ENCODE measurements around the gene TNFAIP1.
"Not testable (repeated sequence)": the region's sequence is repeated elsewhere in the genome, so short reads cannot be mapped to it uniquely, and the experiment has no call there.

The TNFAIP1 gene, protein sequence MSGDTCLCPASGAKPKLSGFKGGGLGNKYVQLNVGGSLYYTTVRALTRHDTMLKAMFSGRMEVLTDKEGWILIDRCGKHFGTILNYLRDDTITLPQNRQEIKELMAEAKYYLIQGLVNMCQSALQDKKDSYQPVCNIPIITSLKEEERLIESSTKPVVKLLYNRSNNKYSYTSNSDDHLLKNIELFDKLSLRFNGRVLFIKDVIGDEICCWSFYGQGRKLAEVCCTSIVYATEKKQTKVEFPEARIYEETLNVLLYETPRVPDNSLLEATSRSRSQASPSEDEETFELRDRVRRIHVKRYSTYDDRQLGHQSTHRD
- 34.8 to 38.7 reads per million in 2 donors for total RNA-seq

DNA sequence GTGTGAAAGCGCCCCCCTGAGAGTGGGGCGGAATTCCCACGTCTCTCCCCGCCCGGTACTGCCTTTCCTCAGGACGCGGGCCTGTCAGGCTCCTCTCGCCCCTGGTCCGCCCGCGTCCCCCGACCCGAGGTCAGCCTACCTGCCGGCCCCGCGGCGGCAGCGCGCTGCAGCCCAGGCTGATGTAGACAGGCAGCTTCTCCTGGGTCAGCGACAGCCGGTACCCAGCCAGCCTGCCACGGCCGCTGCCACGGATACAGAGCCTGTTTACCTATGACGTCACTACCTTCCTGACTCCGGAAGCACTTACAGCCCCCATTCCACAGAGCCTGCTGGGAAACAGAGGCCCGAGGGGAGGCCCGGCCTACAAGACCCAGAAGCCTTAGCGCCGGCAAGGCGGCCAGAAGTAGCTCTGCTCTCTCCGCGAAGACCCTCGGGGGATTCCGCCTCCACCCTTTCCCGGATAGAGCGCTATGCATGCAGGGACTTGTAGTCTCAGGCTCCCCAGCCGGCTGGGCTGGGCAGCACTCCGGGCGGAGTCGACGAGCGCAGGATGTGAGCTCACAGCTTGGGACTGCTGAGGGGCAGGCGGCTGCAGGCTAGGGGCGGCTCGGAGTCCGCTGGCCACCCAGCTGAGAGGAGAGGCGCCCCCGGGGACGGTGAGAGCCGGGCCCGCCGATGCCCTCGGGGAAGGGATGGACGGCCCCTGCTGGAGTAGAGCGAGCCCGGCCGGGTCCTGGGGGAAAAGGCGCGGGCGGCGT lies at the start of gene TNFAIP1, which contains the start of gene IFT20:
TNFAIP1 (plus strand) TSS at position 561 of the 758 bp plus-strand sequence. CDS start 3,761 bp downstream, outside the sequence.
IFT20 (minus strand) TSS at position 272 of the 758 bp plus-strand sequence. CDS start 3,487 bp downstream, outside the sequence.
- DNase-seq, result peak; percentile 85

DNA sequence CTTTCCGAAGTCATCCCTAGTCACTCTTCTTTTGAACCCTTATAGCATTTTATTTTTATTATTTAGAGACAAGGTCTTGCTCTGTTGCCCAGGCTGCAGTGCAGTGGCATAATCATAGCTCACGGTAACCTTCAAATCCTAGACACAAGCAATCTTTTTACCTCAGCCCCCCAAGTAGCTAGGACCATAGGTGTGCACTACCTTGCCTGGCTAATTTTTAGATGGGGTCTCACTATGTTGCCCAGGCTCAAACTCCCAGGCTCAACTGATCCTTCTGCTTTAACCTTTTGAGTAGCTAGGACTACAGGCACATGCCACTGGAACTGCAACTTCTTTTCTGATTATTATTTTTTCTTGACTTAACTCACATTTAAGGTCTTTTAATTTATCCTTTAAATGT lies 49.6 kb upstream of the TNFAIP1 start:
- DNase-seq, result no peak

DNA sequence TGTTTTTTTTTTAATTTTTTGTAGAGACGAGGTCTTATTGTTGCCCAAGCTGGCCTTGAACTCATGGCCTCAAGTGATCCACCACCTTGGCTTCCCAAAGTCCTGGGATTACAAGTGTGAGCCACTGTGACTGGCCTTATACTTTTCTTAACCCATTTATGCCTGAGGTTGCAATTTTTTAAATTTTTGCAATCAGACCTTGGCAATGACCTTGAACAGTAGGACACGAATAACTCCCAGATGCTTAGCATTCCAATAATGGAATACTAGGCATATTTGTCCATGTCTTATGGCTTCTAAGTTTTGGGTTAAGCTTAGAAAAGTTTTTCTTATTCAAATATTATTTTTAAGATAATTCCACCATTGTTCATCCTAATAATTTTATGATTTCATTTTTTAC lies 44.9 kb upstream of the TNFAIP1 start:
- no peak for DNase-seq

DNA sequence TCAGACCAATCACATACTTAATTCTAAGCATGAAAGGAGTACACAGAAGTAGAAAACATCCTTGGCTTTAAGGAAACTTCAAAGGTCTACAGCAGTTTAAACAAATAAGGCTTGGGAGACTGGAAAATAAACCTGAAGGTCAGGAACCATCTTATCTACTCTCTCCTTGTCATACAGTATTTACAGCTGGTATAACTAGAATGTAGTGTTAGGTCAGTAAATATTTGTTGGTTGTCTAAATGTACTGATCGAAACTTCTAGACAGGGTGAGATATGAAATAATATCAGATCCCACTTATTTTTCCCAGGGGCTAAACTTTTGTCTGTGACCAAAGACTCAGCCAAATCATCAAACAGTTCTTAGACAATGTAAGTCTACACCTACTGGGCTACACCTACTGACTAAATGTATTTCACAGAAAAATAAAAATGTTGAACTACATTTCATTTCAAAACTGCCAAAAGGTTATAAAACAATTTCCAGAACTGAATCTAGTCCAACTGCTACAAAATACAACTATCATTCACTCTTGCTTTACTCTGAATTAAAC lies 43.7 kb upstream of the TNFAIP1 start:
- DNase-seq, result no peak

DNA sequence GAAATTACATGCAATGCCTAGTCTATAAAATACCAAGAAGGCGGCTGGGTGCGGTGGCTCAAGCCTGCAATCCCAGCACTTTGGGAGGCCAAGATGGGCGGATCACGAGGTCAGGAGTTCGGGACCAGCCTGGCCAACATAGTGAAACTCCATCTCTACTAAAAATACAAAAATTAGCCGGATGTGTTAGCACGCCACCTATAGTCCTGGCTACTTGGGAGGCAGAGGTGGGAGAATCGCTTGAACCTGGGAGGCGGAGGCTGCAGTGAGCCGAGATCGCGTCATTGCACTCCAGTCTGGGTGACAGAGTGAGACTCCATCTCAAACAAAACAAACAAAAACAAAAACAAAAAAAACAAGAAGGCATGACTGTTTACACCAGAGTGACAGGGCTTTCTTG lies 42.7 kb upstream of the TNFAIP1 start:
- not testable (repeated sequence) for DNase-seq

DNA sequence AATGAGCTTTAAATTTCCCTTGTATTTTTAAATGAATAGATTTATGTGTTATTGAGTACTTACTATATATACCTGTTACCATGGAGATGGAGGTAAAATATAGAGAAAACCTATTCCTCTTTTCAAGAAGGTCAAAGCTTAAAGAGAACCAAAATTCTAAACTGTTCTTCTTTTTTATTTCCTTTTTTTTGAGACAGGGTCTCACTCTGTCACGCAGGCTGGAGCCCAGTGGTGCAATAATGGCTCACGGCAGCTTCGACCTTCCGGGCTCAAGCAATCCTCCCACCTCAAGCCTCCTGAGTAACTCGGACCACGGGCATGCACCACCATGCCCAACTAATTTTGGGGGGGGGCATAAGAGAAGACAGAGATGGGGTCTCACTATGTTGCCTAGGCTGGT lies 41.6 kb upstream of the TNFAIP1 start:
- DNase-seq, result no peak

DNA sequence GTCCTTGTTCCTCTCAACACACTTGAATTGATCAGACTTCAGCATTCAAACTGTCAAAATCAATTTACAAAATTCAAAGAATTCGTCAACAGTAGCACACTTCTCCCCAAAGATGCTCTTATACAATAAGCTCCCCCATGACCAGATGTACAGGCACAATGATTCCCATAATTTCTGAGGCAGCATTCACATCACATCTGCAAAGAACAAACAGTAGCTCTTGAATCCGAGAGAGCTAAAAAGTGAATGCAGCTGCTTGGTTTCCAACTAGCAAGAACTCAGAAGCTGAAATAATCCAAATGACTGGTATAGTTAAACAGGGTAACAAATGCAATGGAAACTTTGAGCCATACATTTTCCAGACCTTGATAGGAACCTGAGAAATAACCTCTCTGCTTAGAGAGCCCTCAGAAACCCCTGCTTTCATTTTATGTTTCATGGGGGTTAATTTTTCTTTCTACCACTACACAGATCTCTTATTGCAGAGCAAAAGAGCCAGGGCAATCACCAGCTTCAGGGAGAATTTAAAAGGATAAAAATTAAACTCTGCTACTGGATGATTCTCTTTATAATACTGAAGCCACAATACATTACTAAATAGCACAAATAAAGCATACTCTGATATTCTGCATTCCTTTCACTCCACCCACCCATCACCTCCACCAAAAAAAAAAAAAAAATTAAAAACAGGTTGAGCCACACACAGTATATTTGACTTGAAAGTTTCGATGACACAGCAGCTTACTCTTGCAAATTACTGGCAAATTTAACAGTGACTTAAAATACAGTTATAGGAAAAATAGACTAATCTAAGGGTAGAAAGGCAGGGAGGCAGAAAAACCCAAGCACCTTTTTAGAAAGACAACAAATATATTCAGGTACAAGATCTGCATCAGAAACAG lies 39.6 kb upstream of the TNFAIP1 start:
- DNase-seq, result no peak

DNA sequence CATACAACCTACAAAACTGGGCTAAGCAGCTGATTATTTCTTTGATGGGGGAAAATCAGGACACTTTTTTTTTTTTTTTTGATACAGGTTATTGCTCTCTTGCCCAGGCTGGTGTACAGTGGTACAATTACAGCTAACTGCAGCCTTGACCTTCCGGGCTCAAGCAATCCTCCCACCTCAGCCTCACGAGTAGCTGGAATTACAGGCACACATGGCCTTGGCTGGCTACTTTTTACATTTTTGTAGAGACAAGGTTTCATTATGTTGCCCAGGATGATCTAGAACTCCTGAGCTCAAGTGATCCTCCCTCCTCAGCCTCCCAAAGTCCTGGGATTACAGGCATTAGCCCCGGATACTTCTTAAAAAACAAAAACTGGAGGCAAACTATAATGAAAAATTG lies 37.1 kb upstream of the TNFAIP1 start:
- DNase-seq, result no peak

DNA sequence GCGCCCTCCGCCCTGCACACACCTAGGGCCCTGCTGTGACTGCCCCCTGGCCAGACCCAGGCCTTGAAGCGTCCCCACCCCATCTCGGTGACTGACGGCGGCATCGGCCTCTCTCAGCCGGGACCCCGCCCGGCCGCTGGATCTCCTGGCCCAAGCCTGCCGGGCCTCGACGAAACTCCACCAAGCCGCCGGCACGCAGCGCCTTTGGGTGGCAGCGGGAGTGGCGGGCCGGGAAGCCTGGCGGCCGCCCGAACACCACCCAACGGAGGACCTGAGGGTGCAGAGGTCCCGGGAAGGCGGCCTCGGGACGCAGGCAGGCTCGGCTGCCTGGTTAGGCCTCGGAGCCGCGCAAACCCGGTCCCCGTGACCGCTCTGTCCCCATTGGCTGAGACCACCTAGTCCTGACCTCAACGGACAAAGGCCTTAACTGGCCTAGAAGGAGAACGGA lies 28.6 kb upstream of the TNFAIP1 start:
- no peak for DNase-seq

DNA sequence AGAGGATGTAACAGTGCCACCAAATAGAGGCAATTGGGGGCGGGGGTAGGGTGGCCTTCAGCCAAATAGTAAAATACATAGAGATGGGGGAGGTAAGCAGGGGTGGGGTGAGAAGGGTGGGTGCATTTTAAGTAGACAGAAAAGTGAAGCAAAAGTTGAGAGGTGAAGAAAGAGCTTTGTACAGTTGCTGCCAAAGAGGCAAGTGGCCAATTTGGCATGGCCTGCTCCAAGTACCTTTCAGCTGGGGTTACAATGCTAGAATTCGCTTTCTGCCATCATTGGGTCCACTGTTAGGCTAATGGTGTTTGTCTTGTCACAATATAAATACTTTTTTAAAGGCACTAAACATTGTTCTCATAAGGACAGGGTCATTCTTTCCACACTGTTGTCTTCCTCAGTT lies 21.7 kb upstream of the TNFAIP1 start:
- no peak for DNase-seq

DNA sequence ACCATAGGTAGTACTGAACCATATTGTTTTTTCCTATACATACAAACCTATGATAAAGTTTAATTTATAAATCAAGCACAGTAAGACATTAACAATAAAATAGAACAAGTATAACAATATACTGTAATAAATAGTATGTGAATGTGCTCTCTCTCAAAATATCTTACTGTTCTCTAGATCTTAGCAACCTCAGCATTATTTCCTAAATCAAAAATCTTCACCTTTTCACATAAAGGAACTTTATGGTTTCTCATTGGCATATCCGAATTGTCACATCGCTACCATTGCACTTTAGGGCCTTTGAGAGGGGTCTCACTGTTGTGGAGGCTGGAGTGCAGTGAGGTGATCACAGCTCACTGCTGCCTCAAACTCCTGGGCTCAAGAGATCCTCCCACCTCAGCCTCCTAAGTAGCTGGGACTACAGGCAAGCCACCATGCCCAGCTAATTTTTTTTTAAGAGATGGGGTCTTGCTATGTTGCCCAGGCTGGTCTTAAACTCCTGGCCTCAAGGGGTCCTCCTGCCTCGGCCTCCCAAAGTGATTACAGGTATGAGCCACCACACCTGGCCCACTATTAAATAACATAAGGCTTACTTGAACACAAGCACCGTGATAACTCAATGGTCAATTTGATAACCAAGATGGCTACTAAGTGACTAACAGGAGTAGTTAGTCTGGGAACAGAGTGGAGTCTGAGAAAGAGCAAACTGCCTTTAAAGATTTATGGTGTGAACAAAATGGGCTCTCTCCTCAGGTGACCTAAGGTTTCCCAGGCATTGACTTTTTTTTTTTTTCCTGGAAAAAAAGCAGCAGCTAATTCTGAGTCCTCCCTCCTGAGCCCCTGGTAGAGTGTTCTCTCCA lies 19.5 kb upstream of the TNFAIP1 start:
- no peak for DNase-seq

DNA sequence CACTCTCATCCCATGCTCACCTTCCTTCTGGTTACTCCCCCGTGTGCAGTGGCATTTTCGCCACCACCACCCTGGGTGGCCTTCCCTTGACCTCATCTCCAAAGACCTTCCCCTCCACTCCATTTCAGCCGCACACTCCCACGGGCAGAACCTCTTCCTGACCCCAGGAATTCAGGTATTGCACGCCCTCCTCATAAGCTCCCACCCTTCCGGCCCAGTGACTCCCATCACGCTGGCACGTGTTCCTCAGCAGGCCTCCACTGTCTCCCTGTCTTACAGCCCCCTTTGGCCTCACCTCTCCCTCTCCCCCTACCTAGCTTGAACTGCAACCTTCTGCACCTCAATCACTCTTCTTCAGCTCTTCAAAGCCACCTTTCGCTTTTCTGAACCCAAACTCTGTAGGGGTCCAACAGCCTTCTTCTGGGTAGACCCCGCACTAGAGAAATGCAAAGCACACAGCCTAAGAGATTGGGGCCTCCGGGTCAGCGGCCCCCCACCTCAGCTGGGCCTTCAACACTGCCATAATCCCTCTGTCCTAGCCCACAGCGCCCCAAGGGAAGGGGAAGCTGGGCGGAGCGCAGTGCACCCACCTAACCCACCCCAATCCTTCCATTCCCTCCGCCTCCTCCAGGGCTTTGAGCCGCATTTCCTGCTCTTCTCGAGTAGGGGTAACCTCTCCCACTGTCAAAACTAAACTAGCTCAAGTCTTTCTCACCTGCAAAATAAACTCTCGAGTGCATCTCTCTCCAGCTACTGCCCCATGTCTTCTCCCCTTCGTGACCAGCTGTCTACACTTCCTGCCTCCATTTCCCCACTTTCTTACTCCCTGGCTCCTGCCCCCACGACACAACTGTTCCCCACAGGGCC lies 18.2 kb upstream of the TNFAIP1 start:
- DNase-seq, result no peak

DNA sequence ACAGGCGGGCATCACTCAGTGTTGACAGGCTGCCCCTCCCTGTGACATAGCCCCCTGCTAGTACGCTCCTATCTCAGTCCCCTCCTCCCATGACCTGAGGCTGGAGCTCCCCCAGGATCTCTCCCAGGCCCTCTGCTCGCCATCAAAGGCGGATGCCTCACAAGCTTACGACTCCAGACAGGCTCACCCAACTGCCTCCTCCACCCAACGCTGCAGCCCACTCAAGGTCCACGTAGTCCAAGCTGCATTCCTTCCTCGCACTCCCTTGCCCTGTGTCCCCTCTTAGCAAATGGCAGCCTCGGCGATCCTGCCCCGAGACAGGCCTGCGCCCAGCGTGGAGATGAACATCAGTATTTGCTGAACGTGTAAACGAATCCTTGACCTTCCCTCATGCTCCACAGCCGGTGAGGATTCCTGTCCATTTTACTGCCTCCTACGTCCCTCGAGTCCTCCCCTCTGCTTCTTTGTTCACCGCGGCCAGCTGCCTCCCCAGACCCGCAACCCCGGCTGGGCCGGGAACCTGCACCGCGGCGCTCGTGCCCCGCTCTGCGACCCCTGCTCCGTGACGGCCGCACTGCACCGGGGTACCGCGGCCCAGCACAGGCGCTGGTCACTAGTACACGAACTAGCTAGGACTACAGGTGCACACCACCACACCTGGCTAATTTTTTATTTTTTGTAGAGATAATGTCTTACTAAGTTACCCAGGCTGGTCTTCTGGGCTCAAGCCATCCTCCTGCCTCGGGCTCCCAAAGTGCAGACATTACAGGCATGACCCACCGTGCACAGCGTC lies 17.4 kb upstream of the TNFAIP1 start:
- DNase-seq, result no peak

DNA sequence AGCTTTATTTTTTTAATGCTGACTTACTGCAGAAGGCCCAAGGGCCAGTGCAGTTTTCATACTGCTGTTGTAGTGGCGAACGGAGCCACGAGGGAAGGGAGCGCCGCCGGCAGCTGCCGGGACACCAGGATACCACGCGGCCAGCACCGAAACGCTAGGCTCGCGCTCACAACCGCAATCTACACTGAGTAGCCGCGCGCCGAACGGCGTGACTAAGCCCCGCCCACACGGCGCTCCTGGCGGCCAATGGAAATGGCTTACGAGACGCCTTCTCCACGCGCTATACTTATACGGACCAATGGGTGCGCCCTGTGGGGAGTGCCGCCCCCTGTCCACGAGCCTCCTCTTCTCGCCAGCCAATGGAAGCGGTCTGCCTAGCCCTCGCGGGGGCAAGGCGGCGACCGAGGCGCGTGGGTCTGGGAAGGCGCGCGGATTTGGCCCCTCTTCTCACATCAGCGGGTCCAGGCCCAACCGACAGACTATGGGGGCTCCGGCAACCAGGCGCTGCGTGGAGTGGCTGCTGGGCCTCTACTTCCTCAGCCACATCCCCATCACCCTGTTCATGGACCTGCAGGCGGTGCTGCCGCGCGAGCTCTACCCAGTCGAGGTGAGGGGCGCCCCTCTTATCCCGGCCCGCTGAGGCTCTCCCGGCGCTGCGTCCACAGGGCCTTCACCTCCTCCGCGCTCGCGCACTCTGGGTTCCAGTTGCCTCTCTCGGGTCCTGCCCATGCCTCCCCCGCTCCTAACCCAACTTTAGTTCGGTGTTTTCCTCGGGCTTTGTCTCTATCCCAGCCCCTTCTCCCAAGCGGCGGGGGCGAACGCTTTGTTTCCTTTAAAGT lies 16.6 kb upstream of the TNFAIP1 start, which contains the start of gene TMEM97:
TMEM97 (plus strand) TSS at position 442 of the 839 bp plus-strand sequence; CDS start at position 482, 40 bp downstream.
- DNase-seq, result peak; percentile 84

DNA sequence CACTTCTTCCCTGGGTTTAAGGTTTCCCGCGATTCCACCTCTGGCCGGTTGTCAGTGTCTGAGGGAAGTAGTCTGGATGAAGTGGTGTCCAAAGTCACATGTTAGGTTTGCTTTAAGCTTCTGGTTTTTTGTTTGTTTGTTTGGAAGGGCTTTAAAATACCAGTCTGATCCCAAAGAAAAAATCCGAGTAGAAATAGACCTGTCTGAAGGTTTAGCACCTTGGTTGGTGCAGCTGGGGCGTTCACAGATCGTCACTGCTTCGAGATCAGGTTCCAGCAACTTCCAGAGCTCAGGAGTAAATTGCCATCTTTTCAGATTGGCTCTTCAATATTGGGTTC lies 16.0 kb upstream of the TNFAIP1 start:
- DNase-seq, result no peak

DNA sequence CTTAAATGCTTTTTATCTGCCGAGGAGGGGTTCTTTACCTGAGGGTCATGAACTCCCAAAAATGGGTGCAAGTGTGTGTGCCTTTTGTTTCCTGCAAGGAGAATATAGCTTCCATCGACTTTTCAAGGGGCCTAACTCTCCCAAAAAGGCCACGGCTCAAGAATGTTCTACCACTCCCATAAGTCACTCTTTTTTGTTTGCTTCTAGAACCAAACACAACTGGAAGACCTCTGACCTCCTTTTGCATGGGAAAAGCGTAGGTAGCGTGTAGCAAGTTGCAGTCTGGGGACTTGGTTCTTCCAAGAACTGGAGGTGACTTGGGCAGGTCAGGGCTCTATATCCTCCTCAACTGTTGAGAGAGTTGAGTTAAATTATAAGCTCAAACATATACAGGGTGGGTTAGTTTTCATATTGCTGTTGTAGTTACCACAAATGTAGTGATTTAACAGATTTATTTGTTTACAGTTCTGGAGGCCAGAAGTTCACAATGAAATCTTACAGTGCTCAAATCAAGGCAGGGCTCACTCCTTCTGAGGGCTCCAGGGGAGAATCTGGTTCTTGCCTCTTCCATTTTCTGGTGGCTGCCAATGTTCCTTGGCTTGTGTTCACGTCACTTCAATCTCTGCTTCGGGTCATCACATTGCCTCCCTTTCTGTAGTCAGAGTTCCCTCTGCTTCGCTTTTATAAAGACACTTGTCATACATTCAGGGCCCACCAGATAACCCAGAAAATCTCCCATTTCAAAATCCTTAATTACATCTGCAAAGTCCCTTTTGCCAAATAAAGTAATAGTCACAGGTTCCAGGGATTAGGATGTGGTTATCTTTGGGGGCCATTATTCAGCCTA lies 15.1 kb upstream of the TNFAIP1 start:
- no peak for DNase-seq

DNA sequence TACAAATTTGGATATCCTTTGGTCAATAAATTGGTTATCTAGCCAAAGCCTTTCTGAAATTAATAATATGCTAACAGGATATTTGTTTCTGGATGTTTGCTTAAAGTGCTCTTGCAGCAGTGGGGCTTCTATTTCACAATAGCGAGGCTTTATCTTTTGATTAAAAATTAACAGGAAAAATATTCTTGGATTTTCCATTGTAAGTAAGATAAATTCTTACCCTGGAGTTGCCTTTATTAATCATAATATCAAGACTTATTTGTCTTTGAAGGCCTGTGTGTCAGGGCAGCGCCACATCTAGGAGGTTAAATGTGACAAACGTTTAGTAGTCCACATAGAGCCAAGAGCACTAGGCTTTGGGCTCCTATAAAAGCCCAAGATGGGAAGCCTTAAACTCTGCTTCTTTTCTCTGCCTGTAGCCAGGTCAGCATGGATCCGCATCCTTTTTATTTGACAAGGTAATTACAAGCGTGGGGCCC lies 11.3 kb upstream of the TNFAIP1 start:
- DNase-seq, result no peak

DNA sequence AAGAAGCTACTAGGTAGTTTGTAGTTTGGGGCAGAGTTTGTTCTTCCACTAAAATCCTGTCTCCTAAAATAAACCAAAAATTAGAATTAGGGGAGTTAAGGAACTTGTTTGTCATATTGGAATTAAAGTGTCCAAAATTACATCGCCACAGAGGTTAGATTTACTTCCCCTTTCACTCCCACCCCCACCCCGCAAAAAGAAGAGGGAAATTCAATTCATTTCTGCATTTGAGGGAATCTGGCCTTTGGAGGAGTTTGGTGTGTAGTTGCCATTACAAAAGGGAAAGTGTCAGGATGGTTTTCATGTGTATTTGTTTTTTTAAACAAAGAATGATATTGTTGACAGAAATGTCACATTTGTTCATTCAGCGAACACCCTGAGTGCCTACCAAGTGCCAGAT lies 10.8 kb upstream of the TNFAIP1 start:
- no peak for DNase-seq

All from activated gamma-delta T cell (primary cell).